ENCODE measurements around the gene TRAPPC12. TPM values are rescaled to one million over a fixed set of nuclear protein-coding genes. Genes with fewer than 3 reads are reported as not detected.

TRAPPC12 gene
- total and polyA plus RNA-seq, 2 experiments from 2014 or later = 77.2 to 103 TPM

GRCh38 chr2:3476985-3477327, 97.5 kb downstream of the TRAPPC12 start:
- no peak for DNase-seq (ENCODE audit: low read depth in 1 of 2, low spot score in 1 of 2)
- Histone ChIP-seq H3K27ac (no peak overlapping the region), H3K4me3 (no peak overlapping the region), H3K36me3 (peaks cover 8% of the 10 kb centered on the region), H3K4me1 (ENCODE audit: low read depth) (no peaks in the 10 kb centered on the region), H3K27me3 (no peaks in the 10 kb centered on the region), H3K9me3 (ENCODE audit: low read depth) (no peaks in the 10 kb centered on the region)
- TF ChIP-seq CTCF (IDR thresholded peaks at IDR 0.05; ENCODE audit: low read depth, low read length) = no peak

- H3K27ac ChIP-seq = no peak overlapping the region
These were observed 99.4 kb downstream of the TRAPPC12 start for GRCh38 chr2:3478846-3479385.

DNA sequence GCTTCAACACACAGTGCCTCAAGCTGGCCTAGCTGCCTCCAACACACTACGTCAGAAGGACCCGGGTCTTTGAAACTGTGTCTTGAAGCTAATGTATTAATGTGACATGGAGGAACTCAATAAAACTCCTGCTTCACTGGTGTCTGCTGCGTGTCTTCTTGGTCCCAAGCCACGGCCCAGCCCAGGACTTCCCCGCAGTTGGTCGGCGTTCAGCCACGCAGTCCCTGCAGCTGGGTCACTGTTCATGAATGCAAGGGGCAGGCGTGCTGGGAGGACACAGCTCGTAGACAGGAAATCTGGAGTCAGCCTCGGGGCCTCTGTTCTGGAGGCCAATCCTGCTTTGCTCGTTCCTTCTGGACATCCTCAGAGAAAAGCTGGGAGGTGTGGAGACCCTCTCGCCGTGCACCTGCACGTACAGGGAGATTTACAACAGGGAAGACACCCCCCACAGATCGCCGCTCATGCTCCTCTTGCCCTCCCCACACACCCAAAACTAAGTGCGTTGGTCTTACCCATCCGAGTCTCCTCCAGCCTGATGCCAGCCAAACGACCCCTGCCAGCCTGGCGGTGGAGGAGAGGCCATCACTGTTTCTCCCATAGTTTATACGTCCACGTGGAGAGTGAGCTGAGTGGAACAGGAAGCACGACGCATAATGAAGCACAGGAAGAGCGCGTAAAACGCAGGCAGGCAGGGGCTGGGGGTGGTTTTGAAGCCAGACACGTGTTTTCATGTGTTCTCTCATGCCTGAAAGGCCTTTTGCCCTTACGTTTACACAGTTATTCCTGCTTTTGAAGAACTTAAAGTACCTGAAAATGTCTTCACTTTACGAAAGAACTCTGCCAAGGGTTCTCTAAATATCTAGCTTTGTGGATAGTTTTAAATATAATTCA, 100.2 kb downstream of the TRAPPC12 start:
- Histone ChIP-seq H3K36me3 (peaks cover 8% of the 10 kb centered on the region), H3K9me3 (ENCODE audit: low read depth) (no peaks in the 10 kb centered on the region), H3K27ac (no peak overlapping the region), H3K4me1 (ENCODE audit: low read depth) (no peaks in the 10 kb centered on the region), H3K27me3 (no peaks in the 10 kb centered on the region), H3K4me3 (no peak overlapping the region)
- no peak for DNase-seq (ENCODE audit: low read depth in 1 of 2, low spot score in 1 of 2)
- no peak for TF ChIP-seq CTCF (IDR thresholded peaks at IDR 0.05; ENCODE audit: low read depth, low read length)

More at GRCh38 chr2:3478846-3479385, 99.4 kb downstream of the TRAPPC12 start:
- no peaks in the 10 kb centered on the region for H3K9me3 ChIP-seq (ENCODE audit: low read depth)
- no peak for TF ChIP-seq CTCF (IDR thresholded peaks at IDR 0.05; ENCODE audit: low read depth, low read length)
- no peak for DNase-seq (ENCODE audit: low read depth in 1 of 2, low spot score in 1 of 2)
- no peaks in the 10 kb centered on the region for H3K4me1 ChIP-seq (ENCODE audit: low read depth)
- H3K27me3 ChIP-seq = no peaks in the 10 kb centered on the region
- peaks cover 8% of the 10 kb centered on the region for H3K36me3 ChIP-seq
- H3K4me3 ChIP-seq = no peak overlapping the region

DNA sequence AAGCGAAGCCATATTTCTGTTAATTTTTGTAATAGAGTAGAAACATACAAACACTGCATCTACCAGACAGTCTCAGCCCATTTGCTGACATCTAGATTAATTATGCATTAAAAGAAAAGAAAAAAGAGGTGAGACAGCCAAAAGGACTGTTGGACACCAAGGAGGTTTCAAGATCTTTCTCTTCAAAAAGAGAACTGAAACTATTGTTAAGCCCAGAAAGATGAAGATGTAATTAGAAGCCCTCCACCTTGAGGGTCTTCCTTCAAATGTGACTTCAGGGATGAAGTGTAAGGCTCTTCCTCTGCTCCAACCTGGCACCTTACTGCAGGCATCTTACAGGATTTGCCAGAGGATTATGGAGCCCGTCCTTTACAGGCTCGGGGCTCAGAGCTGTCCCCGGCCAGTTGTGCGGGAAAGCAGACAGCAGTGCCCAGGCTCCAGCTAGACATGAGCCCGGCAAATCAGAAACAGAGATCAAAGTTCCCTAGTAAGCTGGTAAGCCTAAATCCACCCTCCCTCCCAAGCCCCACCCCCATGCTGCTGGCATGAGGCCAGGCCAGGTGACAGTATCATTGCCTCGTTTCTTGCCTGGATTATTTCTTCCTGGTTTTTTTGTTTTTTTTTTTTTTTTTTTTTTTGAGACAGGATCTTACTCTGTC, 101.0 kb downstream of the TRAPPC12 start:
- no peak for TF ChIP-seq CTCF (IDR thresholded peaks at IDR 0.05; ENCODE audit: low read depth, low read length)
- peaks cover 8% of the 10 kb centered on the region for H3K36me3 ChIP-seq

GRCh38 chr2:3481011-3481400, 101.5 kb downstream of the TRAPPC12 start:
- H3K27ac ChIP-seq = no peak overlapping the region
- H3K36me3 ChIP-seq = peaks cover 8% of the 10 kb centered on the region
- TF ChIP-seq CTCF (IDR thresholded peaks at IDR 0.05; ENCODE audit: low read depth, low read length) = no peak
- H3K9me3 ChIP-seq (ENCODE audit: low read depth) = no peaks in the 10 kb centered on the region
- no peak for DNase-seq (ENCODE audit: low read depth in 1 of 2, low spot score in 1 of 2)
- no peaks in the 10 kb centered on the region for H3K4me1 ChIP-seq (ENCODE audit: low read depth)
- no peak overlapping the region for H3K4me3 ChIP-seq
- no peaks in the 10 kb centered on the region for H3K27me3 ChIP-seq

More for the DNA sequence above, 101.0 kb downstream of the TRAPPC12 start:
- no peaks in the 10 kb centered on the region for H3K4me1 ChIP-seq (ENCODE audit: low read depth)
- H3K27ac ChIP-seq = no peak overlapping the region
- no peaks in the 10 kb centered on the region for H3K27me3 ChIP-seq
- H3K4me3 ChIP-seq = no peak overlapping the region
- no peak for DNase-seq (ENCODE audit: low read depth in 1 of 2, low spot score in 1 of 2)
- H3K9me3 ChIP-seq (ENCODE audit: low read depth) = no peaks in the 10 kb centered on the region
